OCI-LY7 (cell line): ENCODE measurements around the gene TWF2. TPM values are rescaled to one million over a fixed set of nuclear protein-coding genes. Genes with fewer than 3 reads are reported as not detected.

Experiments used
- BruUV-seq: library from RNA; stranded (reverse); fragments of 400-500 nt; replicated peaks from 2 replicates; lab custom pipeline; 2021; lab: Mats Ljungman, UMichigan
- CTCF ChIA-PET: fragments of 300-600 bp; sonication (Branson Sonifier 250); formaldehyde crosslinking; loops from one replicate; lab custom pipeline; 2022; ENCODE audit warnings: antibody characterized with exemption; ENCODE audit not compliant: unreplicated experiment; lab: Charles Lee
- POLR2A ChIA-PET: fragments of 300-600 bp; sonication (Branson Sonifier 250); formaldehyde crosslinking; loops from one replicate; lab custom pipeline; 2022; ENCODE audit warnings: antibody characterized with exemption; lab: Charles Lee
- DNase-seq: peaks from one replicate; pipeline ENCODE4 v3.0.0-alpha.2; 2015; ENCODE audit warnings: low spot score
- H2AFZ ChIP-seq: fragments of 200-600 bp; sonication (generic), shearing (Covaris generic); 2 replicates; pipeline ENCODE4 v1.6.1; 2014; ENCODE audit warnings: mild to moderate bottlenecking, antibody characterized with exemption, low read length, moderate library complexity
- H3K27ac ChIP-seq: fragments of 200-600 bp; sonication (generic); 2 replicates; pipeline ENCODE4 v1.5.1; 2014; ENCODE audit warnings: mixed run types, low read depth, mild to moderate bottlenecking, moderate library complexity, low read length, inconsistent platforms; ENCODE audit not compliant: poor library complexity, severe bottlenecking
- H3K36me3 ChIP-seq: fragments of 200-600 bp; sonication (generic); 2 replicates; pipeline ENCODE4 v1.6.1; 2014; ENCODE audit warnings: mild to moderate bottlenecking, antibody characterized with exemption, low read length, moderate library complexity, mixed read lengths; ENCODE audit not compliant: insufficient read depth
- H3K4me1 ChIP-seq: fragments of 200-600 bp; sonication (generic); 2 replicates; pipeline ENCODE4 v1.5.1; 2014; ENCODE audit warnings: mild to moderate bottlenecking, low read length; ENCODE audit not compliant: insufficient read depth, poor library complexity, severe bottlenecking
- H3K4me2 ChIP-seq: fragments of 200-600 bp; sonication (generic); 2 replicates; pipeline ENCODE4 v1.6.1; 2014; ENCODE audit warnings: mild to moderate bottlenecking, low read length
- H3K4me3 ChIP-seq: fragments of 200-600 bp; sonication (generic); 2 replicates; pipeline ENCODE4 v1.5.1; 2014; ENCODE audit warnings: mild to moderate bottlenecking, low read depth, low read length; ENCODE audit not compliant: poor library complexity, severe bottlenecking
- H3K79me2 ChIP-seq: fragments of 200-600 bp; sonication (generic); 2 replicates; pipeline ENCODE4 v1.6.1; 2016; ENCODE audit warnings: low read depth, mild to moderate bottlenecking, low read length, moderate library complexity, mixed read lengths; ENCODE audit not compliant: insufficient read depth
- H3K9me2 ChIP-seq: fragments of 200-600 bp; sonication (generic); 2 replicates; pipeline ENCODE4 v1.6.1; 2016; ENCODE audit warnings: mild to moderate bottlenecking, low read length, mixed read lengths; ENCODE audit not compliant: insufficient read depth
- H3K9me3 ChIP-seq: fragments of 200-600 bp; sonication (generic); 2 replicates; pipeline ENCODE4 v1.6.1; 2014; ENCODE audit warnings: mild to moderate bottlenecking, mixed run types, low read length, mixed read lengths
- H4K20me1 ChIP-seq: fragments of 200-600 bp; sonication (generic); 2 replicates; pipeline ENCODE4 v1.6.1; 2014; ENCODE audit warnings: mild to moderate bottlenecking, antibody characterized with exemption, low read length, moderate library complexity, mixed read lengths; ENCODE audit not compliant: insufficient read depth
- CTCF ChIP-seq: fragments of 200-600 bp; sonication (generic); conservative IDR thresholded peaks from 2 replicates; pipeline ENCODE4 v1.5.1; 2014; ENCODE audit warnings: mild to moderate bottlenecking, antibody characterized with exemption, low read length, moderate library complexity, mixed read lengths
- EZH2phosphoT487 ChIP-seq: fragments of 200-600 bp; sonication (generic); IDR thresholded peaks from 2 replicates; pipeline ENCODE4 v1.6.1; 2018; ENCODE audit warnings: low read depth, borderline replicate concordance, mild to moderate bottlenecking, mixed run types, antibody characterized with exemption, low read length, moderate library complexity, mixed read lengths
- intact Hi-C: fragments of 100-400 bp; cut with micrococcal nuclease; formaldehyde crosslinking; loops from one replicate; pipeline ENCODE4 v1.10.0; 2022; ENCODE audit not compliant: unreplicated experiment
- total RNA-seq, 2 experiments: library from RNA; depleted of rRNA in 1 of 2; stranded (reverse); fragments of >200 nt in 1 of 2; shearing (Covaris generic) in 1 of 2; gene quantifications; 2 replicates each; pipeline ENCODE4 v1.2.3, GENCODE V29; 2014 to 2022

TWF2 gene
- total RNA-seq, 2 experiments from 2014 or later: 52.8 to 64.9 TPM

- no peak overlapping the region for H3K4me3 ChIP-seq
- CTCF ChIA-PET: no interaction called here
- TF ChIP-seq CTCF (no peak), EZH2phosphoT487 (no peak)
These were observed 23.5 kb upstream of the TWF2 start for GRCh38 chr3:52262447-52262846.

GRCh38 chr3:52259448-52259847 lies 20.5 kb upstream of the TWF2 start:
- no peaks in the 10 kb centered on the region for H3K9me2 ChIP-seq
- peaks cover 2% of the 10 kb centered on the region for H3K4me1 ChIP-seq
- H3K27ac ChIP-seq: no peak overlapping the region
- TF ChIP-seq EZH2phosphoT487 (no peak), CTCF (no peak)
- no peak for DNase-seq
- H3K79me2 ChIP-seq: peaks cover 16% of the 10 kb centered on the region; the same call in 1 of the 2 replicates
- no peak overlapping the region for H3K4me3 ChIP-seq
- CTCF ChIA-PET: no interaction called here
- H4K20me1 ChIP-seq: no peaks in the 10 kb centered on the region
- peaks cover 99% of the 10 kb centered on the region for H3K36me3 ChIP-seq
- intact Hi-C loops: no loop called here
- no peaks in the 10 kb centered on the region for H3K9me3 ChIP-seq
- POLR2A ChIA-PET: interaction anchor here (1.3 to 1.5 kb wide), 2 partner anchors 12 to 18 kb away, joined by 4 read pairs; no protein-coding TSS in a partner anchor
- no TSS peak for BruUV-seq
- H3K4me2 ChIP-seq: no peak overlapping the region
- no peak overlapping the region for H2AFZ ChIP-seq

More at GRCh38 chr3:52262447-52262846, 23.5 kb upstream of the TWF2 start:
- H3K4me2 ChIP-seq: no peak overlapping the region
- H3K79me2 ChIP-seq: peaks cover 34% of the 10 kb centered on the region; the same call in 1 of the 2 replicates
- H3K9me3 ChIP-seq: no peaks in the 10 kb centered on the region
- intact Hi-C loops: no loop called here
- no TSS peak for BruUV-seq
- POLR2A ChIA-PET: interaction anchor here (0.6 kb wide), 1 partner anchor 44 kb away, joined by 4 read pairs; no protein-coding TSS in a partner anchor
- 0 out of 2 replicates have a peak, but pooled peaks cover under 1% of the 10 kb centered on the region for H4K20me1 ChIP-seq
- no peak overlapping the region for H2AFZ ChIP-seq
- no peaks in the 10 kb centered on the region for H3K9me2 ChIP-seq
- no peak for DNase-seq
- peaks cover 100% of the 10 kb centered on the region for H3K36me3 ChIP-seq
- no peak overlapping the region for H3K27ac ChIP-seq
- H3K4me1 ChIP-seq: no peaks in the 10 kb centered on the region

GRCh38 chr3:52259035-52259434 lies 20.1 kb upstream of the TWF2 start:
- no peak overlapping the region for H3K4me3 ChIP-seq
- POLR2A ChIA-PET: interaction anchor here (1.3 kb wide), 1 partner anchor 12 kb away, joined by 4 read pairs; no protein-coding TSS in a partner anchor
- peaks cover 99% of the 10 kb centered on the region for H3K36me3 ChIP-seq
- H2AFZ ChIP-seq: no peak overlapping the region
- H4K20me1 ChIP-seq: no peaks in the 10 kb centered on the region
- H3K79me2 ChIP-seq: peaks cover 16% of the 10 kb centered on the region; the same call in 1 of the 2 replicates
- H3K4me2 ChIP-seq: no peak overlapping the region
- DNase-seq: no peak
- H3K4me1 ChIP-seq: peaks cover 6% of the 10 kb centered on the region
- intact Hi-C loops: no loop called here
- no peak overlapping the region for H3K27ac ChIP-seq
- H3K9me2 ChIP-seq: no peaks in the 10 kb centered on the region
- CTCF ChIA-PET: no interaction called here
- H3K9me3 ChIP-seq: no peaks in the 10 kb centered on the region
- no peak for TF ChIP-seq CTCF
- BruUV-seq: no TSS peak
